ENCODE measurements around the gene COMMD10. TPM values are rescaled to one million over a fixed set of nuclear protein-coding genes. Genes with fewer than 3 reads are reported as not detected.
A peak's percentile ranks its signal among the peaks of the same experiment; 100 is the strongest.

The COMMD10 gene
- total and polyA plus RNA-seq, 2 of the 4 experiments (the other 2 are of a cell fraction), result 12.8 to 20.4 TPM

DNA sequence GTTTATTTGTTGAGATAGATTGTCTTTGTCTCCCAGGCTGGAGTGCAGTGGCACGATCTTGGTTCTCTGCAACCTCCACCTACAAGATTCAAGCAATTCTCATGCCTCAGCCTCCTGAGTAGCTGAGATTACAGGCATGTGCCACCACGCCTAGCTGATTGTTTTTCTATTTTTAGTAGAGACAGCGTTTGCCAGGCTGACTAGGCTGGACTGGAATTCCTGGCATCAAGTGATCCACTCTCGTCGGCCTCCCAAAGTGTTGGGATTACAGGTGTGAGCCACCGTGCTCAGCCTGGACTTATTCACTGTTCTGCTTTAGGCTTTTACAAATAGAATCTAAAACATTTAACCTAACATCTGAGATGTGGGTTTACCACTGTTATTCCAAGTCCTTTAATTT lies 91.3 kb downstream of the COMMD10 start:
- Histone ChIP-seq H4K20me1 (ENCODE audit: insufficient read depth, low read length) (no peaks in the 10 kb centered on the region), H3K56ac (ENCODE audit: extremely low read depth, insufficient read depth, low read length) (no peak overlapping the region), H3K4me3 (ENCODE audit: insufficient read depth, low read depth, low read length) (no peak overlapping the region), H3K79me1 (ENCODE audit: low read depth in 1 of 2, low read length in 2 of 2) (peaks cover 0 to 3% of the 10 kb centered on the region in 2 experiments; a peak in 1 of 4 replicates), H2BK120ac (ENCODE audit: low read depth, low read length) (no peak overlapping the region), H2BK20ac (ENCODE audit: low read depth, low read length) (no peak overlapping the region), H3K18ac (ENCODE audit: low read depth, low read length) (no peak overlapping the region), H3K4me1 (ENCODE audit: control insufficient read depth, insufficient read depth, low read length) (no peaks in the 10 kb centered on the region), H3K14ac (replicated peaks; ENCODE audit: low read depth, low read length) (no peak overlapping the region), H4K91ac (ENCODE audit: insufficient read depth, low read depth, low read length) (no peak overlapping the region), H3K23ac (ENCODE audit: low read depth, low read length) (no peak overlapping the region), H2AK9ac (replicated peaks; ENCODE audit: low read depth, low read length, poor library complexity) (no peak overlapping the region), H3K4ac (ENCODE audit: low read depth, low read length) (no peak overlapping the region), H4K8ac (ENCODE audit: low read depth in 2 of 2, low read length in 2 of 2) (no peak overlapping the region), H2AK5ac (ENCODE audit: low read depth, low read length) (no peak overlapping the region), H3K9me3 (ENCODE audit: control insufficient read depth, insufficient read depth, low read length) (no peaks in the 10 kb centered on the region), H4K5ac (ENCODE audit: low read depth, low read length) (no peak overlapping the region), H2BK15ac (ENCODE audit: low read depth, low read length) (no peak overlapping the region), H3K9me1 (ENCODE audit: insufficient read depth, low read length) (no peaks in the 10 kb centered on the region), H2AFZ (replicated peaks; ENCODE audit: low read length, poor library complexity) (no peak overlapping the region), H3K9ac (ENCODE audit: low read depth, low read length) (no peak overlapping the region), H3K4me2 (ENCODE audit: low read depth, low read length) (no peak overlapping the region), H3K27ac (ENCODE audit: insufficient read depth, low read length) (no peak overlapping the region), H3K36me3 (ENCODE audit: control insufficient read depth, insufficient read depth, low read length) (no peaks in the 10 kb centered on the region), H3K27me3 (ENCODE audit: control insufficient read depth, insufficient read depth, low read length) (no peaks in the 10 kb centered on the region), H2BK5ac (ENCODE audit: low read depth, low read length, poor library complexity, severe bottlenecking) (no peak overlapping the region)
- TF ChIP-seq POLR2A (IDR thresholded peaks at IDR 0.05; ENCODE audit: low read depth, low read length) (no peak), BHLHE40 (IDR thresholded peaks at IDR 0.05; ENCODE audit: low read depth, low read length) (no peak), FOS (IDR thresholded peaks at IDR 0.05; ENCODE audit: low read depth, low read length) (no peak), NFE2L2 (IDR thresholded peaks at IDR 0.05; ENCODE audit: low read depth, low read length) (no peak), CEBPB (IDR thresholded peaks at IDR 0.05; ENCODE audit: low read depth, low read length) (no peak), MAFK (IDR thresholded peaks at IDR 0.05; ENCODE audit: low read depth, low read length) (no peak), RAD21 (IDR thresholded peaks at IDR 0.05; ENCODE audit: low read length) (no peak), MXI1 (IDR thresholded peaks at IDR 0.05; ENCODE audit: borderline replicate concordance, low read depth, low read length) (no peak), SMC3 (IDR thresholded peaks at IDR 0.05; ENCODE audit: low read depth, low read length) (no peak), MAZ (IDR thresholded peaks at IDR 0.05; ENCODE audit: borderline replicate concordance, low read depth, low read length) (no peak), RFX5 (IDR thresholded peaks at IDR 0.05; ENCODE audit: low read depth, low read length) (no peak), RCOR1 (IDR thresholded peaks at IDR 0.05; ENCODE audit: insufficient replicate concordance, low read length) (no peak), CHD1 (IDR thresholded peaks at IDR 0.05; ENCODE audit: low read depth, low read length) (no peak), ELK1 (IDR thresholded peaks at IDR 0.05; ENCODE audit: borderline replicate concordance, low read depth, low read length) (no peak), USF2 (IDR thresholded peaks at IDR 0.05; ENCODE audit: low read depth, low read length) (no peak)
- TF ChIP-seq, protein P1, sequence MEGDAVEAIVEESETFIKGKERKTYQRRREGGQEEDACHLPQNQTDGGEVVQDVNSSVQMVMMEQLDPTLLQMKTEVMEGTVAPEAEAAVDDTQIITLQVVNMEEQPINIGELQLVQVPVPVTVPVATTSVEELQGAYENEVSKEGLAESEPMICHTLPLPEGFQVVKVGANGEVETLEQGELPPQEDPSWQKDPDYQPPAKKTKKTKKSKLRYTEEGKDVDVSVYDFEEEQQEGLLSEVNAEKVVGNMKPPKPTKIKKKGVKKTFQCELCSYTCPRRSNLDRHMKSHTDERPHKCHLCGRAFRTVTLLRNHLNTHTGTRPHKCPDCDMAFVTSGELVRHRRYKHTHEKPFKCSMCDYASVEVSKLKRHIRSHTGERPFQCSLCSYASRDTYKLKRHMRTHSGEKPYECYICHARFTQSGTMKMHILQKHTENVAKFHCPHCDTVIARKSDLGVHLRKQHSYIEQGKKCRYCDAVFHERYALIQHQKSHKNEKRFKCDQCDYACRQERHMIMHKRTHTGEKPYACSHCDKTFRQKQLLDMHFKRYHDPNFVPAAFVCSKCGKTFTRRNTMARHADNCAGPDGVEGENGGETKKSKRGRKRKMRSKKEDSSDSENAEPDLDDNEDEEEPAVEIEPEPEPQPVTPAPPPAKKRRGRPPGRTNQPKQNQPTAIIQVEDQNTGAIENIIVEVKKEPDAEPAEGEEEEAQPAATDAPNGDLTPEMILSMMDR (conservative IDR thresholded peaks at IDR 0.05; ENCODE audit: low read depth, low read length), result no peak
- ChIA-PET POLR2A (ENCODE audit: unreplicated experiment) (no interaction called here), CTCF (interaction anchor here (0.7 kb wide), 1 partner anchor 201 kb away, joined by 3 read pairs; no protein-coding TSS in a partner anchor)
- no TSS peak for BruUV-seq (replicated peaks)
- DNase-seq (peak; percentile 2), ATAC-seq (ENCODE audit: low read depth) (no peak)
- dilution Hi-C loops (cut with HindIII; ENCODE audit: low sequenced_read_pairs, unreplicated experiment) (no loop called here), intact Hi-C loops (cut with micrococcal nuclease) (no loop called here), in situ Hi-C loops (cut with MboI; ENCODE audit: low sequenced_read_pairs) (no loop called here)
- no CpG with 5 or more reads among the region's 6 CpGs for WGBS, 2 experiments (ENCODE audit: extremely low coverage in 2 of 2, insufficient read length in 1 of 2)

All from IMR-90 (cell line).